Measurements from ENCODE around the gene MDH2.
"Not testable (repeated sequence)": the region's sequence is repeated elsewhere in the genome, so short reads cannot be mapped to it uniquely, and the experiment has no call there.

The MDH2 gene

GRCh38 chr7:76077435-76077834 lies 29.5 kb downstream of the MDH2 start:
- DNase-seq (ENCODE audit: low read depth), result no peak
- no peak overlapping the region for H3K4me3 ChIP-seq (ENCODE audit: control insufficient read depth, low read depth, low read length)
- TF ChIP-seq CTCF (IDR thresholded peaks at IDR 0.05; ENCODE audit: control insufficient read depth, insufficient read depth, low read depth, low read length, missing control alignments), result no peak

GRCh38 chr7:76080204-76080603 lies 32.3 kb downstream of the MDH2 start:
- TF ChIP-seq CTCF (IDR thresholded peaks at IDR 0.05; ENCODE audit: control insufficient read depth, insufficient read depth, low read depth, low read length, missing control alignments), result no peak
- DNase-seq (ENCODE audit: low read depth), result no peak
- no peak overlapping the region for H3K4me3 ChIP-seq (ENCODE audit: control insufficient read depth, low read depth, low read length)

- DNase-seq (ENCODE audit: low read depth), result not testable (repeated sequence)
These were observed 36.2 kb downstream of the MDH2 start for GRCh38 chr7:76084115-76084514.

GRCh38 chr7:76086070-76086469 lies 38.2 kb downstream of the MDH2 start:
- no peak for DNase-seq (ENCODE audit: low read depth)
- no peak for TF ChIP-seq CTCF (IDR thresholded peaks at IDR 0.05; ENCODE audit: control insufficient read depth, insufficient read depth, low read depth, low read length, missing control alignments)
- no peak overlapping the region for H3K4me3 ChIP-seq (ENCODE audit: control insufficient read depth, low read depth, low read length)

More at GRCh38 chr7:76084115-76084514, 36.2 kb downstream of the MDH2 start:
- H3K4me3 ChIP-seq (ENCODE audit: control insufficient read depth, low read depth, low read length), result not testable (repeated sequence)

- peak; percentile 87 for DNase-seq (ENCODE audit: low read depth)
- not testable (repeated sequence) for H3K4me3 ChIP-seq (ENCODE audit: control insufficient read depth, low read depth, low read length)
These were observed 39.5 kb downstream of the MDH2 start for GRCh38 chr7:76087362-76087791.

GRCh38 chr7:76089865-76090475 lies 42.1 kb downstream of the MDH2 start:
- no peak for DNase-seq (ENCODE audit: low read depth)
- TF ChIP-seq CTCF (IDR thresholded peaks at IDR 0.05; ENCODE audit: control insufficient read depth, insufficient read depth, low read depth, low read length, missing control alignments), result no peak
- no peak overlapping the region for H3K4me3 ChIP-seq (ENCODE audit: control insufficient read depth, low read depth, low read length)

- no peak for DNase-seq (ENCODE audit: low read depth)
- TF ChIP-seq CTCF (IDR thresholded peaks at IDR 0.05; ENCODE audit: control insufficient read depth, insufficient read depth, low read depth, low read length, missing control alignments), result no peak
- no peak overlapping the region for H3K4me3 ChIP-seq (ENCODE audit: control insufficient read depth, low read depth, low read length)
These were observed 43.6 kb downstream of the MDH2 start for GRCh38 chr7:76091506-76091905.

- H3K4me3 ChIP-seq (ENCODE audit: control insufficient read depth, low read depth, low read length); DNase-seq (ENCODE audit: low read depth): not testable (repeated sequence)
These were observed 45.6 kb downstream of the MDH2 start for GRCh38 chr7:76093531-76093930.

- not testable (repeated sequence) for DNase-seq (ENCODE audit: low read depth); H3K4me3 ChIP-seq (ENCODE audit: control insufficient read depth, low read depth, low read length)
These were observed 46.4 kb downstream of the MDH2 start for GRCh38 chr7:76094326-76094725.

Data from AG09309 (cell line).